ENCODE results near the gene SPANXN5.
"Not testable (repeated sequence)": the region's sequence is repeated elsewhere in the genome, so short reads cannot be mapped to it uniquely, and the experiment has no call there.

SPANXN5 gene

DNA sequence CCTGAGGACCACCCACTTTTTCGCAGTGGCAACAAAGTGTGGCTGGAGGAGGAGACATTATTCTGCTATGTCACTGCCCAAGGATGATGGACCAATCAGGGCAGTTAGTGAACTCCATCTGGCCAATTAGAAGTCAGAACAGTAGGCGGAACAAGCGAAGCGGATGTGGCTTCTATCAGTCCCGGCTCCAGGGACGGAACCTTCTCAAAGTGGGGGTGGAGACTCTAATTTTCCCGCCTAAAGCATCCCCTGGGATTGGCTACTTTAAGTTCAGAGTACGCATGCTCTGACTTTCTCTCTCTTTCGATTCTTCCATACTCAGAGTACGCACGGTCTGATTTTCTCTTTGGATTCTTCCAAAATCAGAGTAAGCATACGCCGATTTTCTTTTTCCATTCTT lies 46.3 kb downstream of the SPANXN5 start, which contains the start of gene SSX2B:
SSX2B (plus strand) TSS at position 301 of the 400 bp plus-strand sequence. CDS start 1,429 bp downstream, outside the sequence.
- DNase-seq (ENCODE audit: low read depth); H3K4me3 ChIP-seq (ENCODE audit: low read depth, low read length): not testable (repeated sequence)
